ENCODE results near the gene OR5H6. TPM values are rescaled to one million over a fixed set of nuclear protein-coding genes. Genes with fewer than 3 reads are reported as not detected.
"Not testable (repeated sequence)": the region's sequence is repeated elsewhere in the genome, so short reads cannot be mapped to it uniquely, and the experiment has no call there.

OR5H6 gene
- total RNA-seq, 4 donors from 2014 or later = not detected

- Histone ChIP-seq H3K4me3 (no peak overlapping the region), H3K9me3 (no peaks in the 10 kb centered on the region), H3K4me1 (no peaks in the 10 kb centered on the region), H3K36me3 (no peaks in the 10 kb centered on the region), H3K27me3 (no peaks in the 10 kb centered on the region), H3K27ac (no peak overlapping the region)
- intact Hi-C loops (cut with DNase I) = no loop called here
- no peak for DNase-seq
- no peak for TF ChIP-seq POLR2A (IDR thresholded peaks at IDR 0.05)
Observed at GRCh38 chr3:98240131-98240530, 23.9 kb upstream of the OR5H6 start.

GRCh38 chr3:98242155-98242554, 21.9 kb upstream of the OR5H6 start:
- no peaks in the 10 kb centered on the region for H3K9me3 ChIP-seq
- TF ChIP-seq CTCF (IDR thresholded peaks at IDR 0.05) = no peak
- TF ChIP-seq POLR2A (IDR thresholded peaks at IDR 0.05) = no peak

GRCh38 chr3:98243843-98244242, 20.2 kb upstream of the OR5H6 start:
- no peaks in the 10 kb centered on the region for H3K4me1 ChIP-seq
- no peak overlapping the region for H3K27ac ChIP-seq
- no peaks in the 10 kb centered on the region for H3K36me3 ChIP-seq
- WGBS, 2 donors = 52 to 67% methylated on average over 7 of the region's 7 CpGs
- H3K4me3 ChIP-seq = no peak overlapping the region
- H3K27me3 ChIP-seq = no peaks in the 10 kb centered on the region
- no peaks in the 10 kb centered on the region for H3K9me3 ChIP-seq
- DNase-seq = no peak
- TF ChIP-seq CTCF (IDR thresholded peaks at IDR 0.05) (no peak), POLR2A (IDR thresholded peaks at IDR 0.05) (no peak)
- intact Hi-C loops (cut with DNase I) = no loop called here

More at GRCh38 chr3:98242155-98242554, 21.9 kb upstream of the OR5H6 start:
- no peak overlapping the region for H3K4me3 ChIP-seq
- no peaks in the 10 kb centered on the region for H3K4me1 ChIP-seq
- DNase-seq = no peak
- H3K36me3 ChIP-seq = no peaks in the 10 kb centered on the region
- 32 to 47% methylated on average over 1 of the region's 1 CpG for WGBS, 2 donors
- intact Hi-C loops (cut with DNase I) = no loop called here
- H3K27ac ChIP-seq = no peak overlapping the region
- H3K27me3 ChIP-seq = no peaks in the 10 kb centered on the region

DNA sequence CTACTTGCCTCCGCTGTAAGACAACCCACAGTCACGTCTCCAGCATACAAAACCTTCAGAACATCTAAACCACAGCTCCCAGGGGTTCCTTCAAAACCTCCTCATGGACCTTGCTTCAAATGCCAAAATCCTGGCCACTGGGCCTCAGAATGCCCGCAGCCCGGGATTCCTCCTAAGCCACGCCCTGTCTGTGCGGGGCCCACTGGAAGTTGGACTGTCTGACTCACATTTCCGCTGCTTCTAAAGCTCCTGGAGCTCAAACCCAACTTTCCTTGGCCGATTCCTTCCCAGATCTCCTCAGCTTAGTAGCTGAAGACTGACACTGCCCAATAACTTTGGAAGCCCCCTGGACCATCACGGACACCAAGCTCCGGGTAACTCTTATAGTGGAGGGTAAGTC, 17.9 kb upstream of the OR5H6 start:
- Histone ChIP-seq H3K27ac (no peak overlapping the region), H3K27me3 (no peaks in the 10 kb centered on the region), H3K4me1 (no peaks in the 10 kb centered on the region), H3K36me3 (no peaks in the 10 kb centered on the region), H3K9me3 (no peaks in the 10 kb centered on the region), H3K4me3 (no peak overlapping the region)
- intact Hi-C loops (cut with DNase I) = no loop called here
- WGBS, 2 donors = 81 to 91% methylated on average over 10 of the region's 10 CpGs
- DNase-seq = no peak
- no peak for TF ChIP-seq POLR2A (IDR thresholded peaks at IDR 0.05)
- TF ChIP-seq CTCF (IDR thresholded peaks at IDR 0.05) = no peak

DNA sequence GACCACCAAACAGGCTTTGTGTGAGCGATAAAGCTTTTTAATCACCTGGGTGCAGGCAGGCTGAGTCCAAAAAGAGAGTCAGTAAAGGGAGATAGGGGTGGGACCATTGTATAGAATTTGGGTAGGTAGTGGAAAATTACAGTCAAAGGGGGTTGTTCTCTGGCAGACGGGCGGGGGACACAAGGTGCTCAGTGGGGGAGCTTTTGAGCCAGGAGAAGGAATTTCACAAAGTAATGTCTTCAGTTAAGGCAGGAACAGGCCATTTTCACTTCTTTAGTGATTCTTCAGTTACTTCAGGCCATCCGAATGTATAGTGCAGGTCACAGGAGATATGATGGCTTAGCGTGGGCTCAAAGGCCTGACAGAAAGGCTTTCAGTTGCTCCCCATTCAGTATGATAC, 8.0 kb upstream of the OR5H6 start:
- H3K27me3 ChIP-seq; H3K36me3 ChIP-seq; H3K4me3 ChIP-seq; intact Hi-C loops (cut with DNase I); H3K27ac ChIP-seq; H3K9me3 ChIP-seq; DNase-seq; H3K4me1 ChIP-seq: not testable (repeated sequence)
- WGBS, 2 donors = 62 to 72% methylated on average over 5 of the region's 5 CpGs

DNA sequence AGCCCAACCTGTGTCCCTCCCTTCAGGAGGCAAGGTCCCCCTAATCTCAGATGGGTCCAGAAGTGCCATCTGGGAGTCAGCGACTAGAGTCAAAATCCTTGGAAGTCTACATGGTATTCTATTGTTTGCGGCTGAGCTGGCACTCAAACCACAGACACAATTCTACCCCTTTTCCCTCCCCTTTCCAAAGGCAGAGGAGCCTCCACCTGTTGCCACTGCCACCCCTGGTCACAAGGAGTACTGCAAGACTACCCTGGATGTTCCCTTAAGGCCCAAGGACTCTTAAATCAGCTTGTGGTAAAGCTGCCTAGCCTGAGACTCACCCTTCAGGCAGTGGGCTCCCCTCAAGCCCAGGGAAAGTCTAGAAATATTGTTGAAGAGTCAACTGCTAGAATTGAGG, 4.3 kb upstream of the OR5H6 start:
- whole genome bisulfite sequencing, 2 donors = 71 to 100% methylated on average over 1 to 2 of the region's 2 CpGs
- no peak for DNase-seq
- no peaks in the 10 kb centered on the region for H3K36me3 ChIP-seq
- TF ChIP-seq POLR2A (IDR thresholded peaks at IDR 0.05) = no peak
- no peak for TF ChIP-seq CTCF (IDR thresholded peaks at IDR 0.05)
- no peak overlapping the region for H3K4me3 ChIP-seq
- intact Hi-C loops (cut with DNase I) = no loop called here
- H3K4me1 ChIP-seq = no peaks in the 10 kb centered on the region
- no peak overlapping the region for H3K27ac ChIP-seq
- H3K27me3 ChIP-seq = no peaks in the 10 kb centered on the region
- H3K9me3 ChIP-seq = no peaks in the 10 kb centered on the region
